Smooth muscle cell (in vitro differentiated cells): ENCODE data around the gene MEGF11. TPM values are rescaled to one million over a fixed set of nuclear protein-coding genes. Genes with fewer than 3 reads are reported as not detected.

Experiments used
- DNase-seq: peaks from one replicate; lab custom pipeline; 2025; ENCODE audit not compliant: unreplicated experiment; lab: John Stamatoyannopoulos, UW
- H2AFZ ChIP-seq: fragments of 200-600 bp; sonication (generic); 2 replicates; pipeline ENCODE4 v1.6.0; 2016; ENCODE audit warnings: antibody characterized with exemption, low read depth, mild to moderate bottlenecking
- H3F3A ChIP-seq: fragments of 200-600 bp; sonication (generic); 2 replicates; pipeline ENCODE4 v1.6.0; 2017; ENCODE audit warnings: antibody characterized with exemption, low read depth
- H3K27ac ChIP-seq: fragments of 200-600 bp; sonication (generic); 2 replicates; pipeline ENCODE4 v1.5.1; 2016; ENCODE audit warnings: low read depth, mild to moderate bottlenecking
- H3K27me3 ChIP-seq: fragments of 200-600 bp; sonication (generic); 2 replicates; pipeline ENCODE4 v1.6.1; 2016; ENCODE audit warnings: low read depth, mild to moderate bottlenecking
- H3K36me3 ChIP-seq: fragments of 200-600 bp; sonication (generic); 2 replicates; pipeline ENCODE4 v1.5.1; 2016; ENCODE audit warnings: low read depth
- H3K4me1 ChIP-seq: fragments of 200-600 bp; sonication (generic); 2 replicates; pipeline ENCODE4 v1.5.1; 2016; ENCODE audit warnings: low read depth
- H3K4me2 ChIP-seq: fragments of 200-600 bp; sonication (generic); 2 replicates; pipeline ENCODE4 v1.6.0; 2016; ENCODE audit warnings: mild to moderate bottlenecking
- H3K4me3 ChIP-seq: fragments of 200-600 bp; sonication (generic); 2 replicates; pipeline ENCODE4 v1.5.1; 2016; ENCODE audit warnings: mild to moderate bottlenecking
- H3K79me2 ChIP-seq: fragments of 200-600 bp; sonication (generic); 2 replicates; pipeline ENCODE4 v1.6.0; 2016; ENCODE audit warnings: low read depth, mild to moderate bottlenecking
- H3K9ac ChIP-seq: fragments of 200-600 bp; sonication (generic); 2 replicates; pipeline ENCODE4 v1.6.0; 2016; ENCODE audit warnings: low read depth
- H3K9me3 ChIP-seq: fragments of 200-600 bp; sonication (generic); replicated peaks from 2 replicates; pipeline ENCODE4 v1.5.1; 2016; ENCODE audit warnings: low read depth
- H4K20me1 ChIP-seq: fragments of 200-600 bp; sonication (generic); 2 replicates; pipeline ENCODE4 v1.6.0; 2016; ENCODE audit warnings: low read depth
- CTCF ChIP-seq: fragments of 200-600 bp; sonication (generic); IDR thresholded peaks from 2 replicates; pipeline ENCODE4 v1.5.1; 2017; ENCODE audit warnings: borderline replicate concordance, mild to moderate bottlenecking, antibody characterized with exemption; ENCODE audit not compliant: insufficient read depth, poor library complexity, severe bottlenecking
- WGBS: methylation state at CpG from one replicate; pipeline ENCODE4 v1.1.7; 2016; ENCODE audit warnings: low lambda C conversion rate; 5-methylcytosine and 5-hydroxymethylcytosine counted together
- polyA plus RNA-seq: library from polyadenylated mRNA; unstranded; fragments of >200 nt; fragmentation: Nextera tagmentation; extraction: Ambion mirVana; gene quantifications from 2 replicates; pipeline ENCODE4 v1.2.1, GENCODE V29; 2016
- total RNA-seq: library from RNA; depleted of rRNA; stranded (reverse); fragments of >200 nt; gene quantifications from 2 replicates; pipeline ENCODE4 v1.2.3, GENCODE V29; 2014

Gene MEGF11
- total and polyA plus RNA-seq, 2 experiments from 2014 or later = 0.08 TPM; not detected in 1

GRCh38 chr15:66018488-66018797 is 235.1 kb downstream of the MEGF11 start:
- Histone ChIP-seq H4K20me1 (no peaks in the 10 kb centered on the region), H3K36me3 (no peaks in the 10 kb centered on the region), H3F3A (no peaks in the 10 kb centered on the region), H3K4me3 (no peak overlapping the region), H3K27ac (no peak overlapping the region), H3K79me2 (no peaks in the 10 kb centered on the region), H3K27me3 (no peaks in the 10 kb centered on the region), H3K4me2 (no peak overlapping the region), H3K9me3 (no peaks in the 10 kb centered on the region), H3K4me1 (peaks cover 4% of the 10 kb centered on the region), H3K9ac (no peak overlapping the region), H2AFZ (no peak overlapping the region)
- WGBS = 81% methylated on average over 8 of the region's 8 CpGs
- no peak for TF ChIP-seq CTCF
- no peak for DNase-seq

- Histone ChIP-seq H3K79me2 (no peaks in the 10 kb centered on the region), H3K9ac (no peak overlapping the region), H3K27me3 (no peaks in the 10 kb centered on the region), H3K27ac (no peak overlapping the region), H4K20me1 (no peaks in the 10 kb centered on the region), H3K4me1 (no peaks in the 10 kb centered on the region), H3K36me3 (no peaks in the 10 kb centered on the region), H2AFZ (no peak overlapping the region), H3K4me3 (no peak overlapping the region), H3K9me3 (no peaks in the 10 kb centered on the region), H3K4me2 (no peak overlapping the region), H3F3A (no peaks in the 10 kb centered on the region)
- DNase-seq = no peak
- TF ChIP-seq CTCF = no peak
- WGBS = 92% methylated on average over 10 of the region's 10 CpGs
These were observed 235.6 kb downstream of the MEGF11 start for GRCh38 chr15:66017792-66018487.

- Histone ChIP-seq H4K20me1 (no peaks in the 10 kb centered on the region), H3K27me3 (no peaks in the 10 kb centered on the region), H3K4me2 (no peak overlapping the region), H3K9ac (no peak overlapping the region), H3K4me3 (no peak overlapping the region), H3K9me3 (no peaks in the 10 kb centered on the region), H3K27ac (no peak overlapping the region), H3F3A (no peaks in the 10 kb centered on the region), H2AFZ (no peak overlapping the region), H3K36me3 (no peaks in the 10 kb centered on the region), H3K4me1 (no peaks in the 10 kb centered on the region), H3K79me2 (no peaks in the 10 kb centered on the region)
- 86% methylated on average over 7 of the region's 7 CpGs for WGBS
- no peak for TF ChIP-seq CTCF
- DNase-seq = no peak
These were observed 236.6 kb downstream of the MEGF11 start for GRCh38 chr15:66017000-66017399.

DNA sequence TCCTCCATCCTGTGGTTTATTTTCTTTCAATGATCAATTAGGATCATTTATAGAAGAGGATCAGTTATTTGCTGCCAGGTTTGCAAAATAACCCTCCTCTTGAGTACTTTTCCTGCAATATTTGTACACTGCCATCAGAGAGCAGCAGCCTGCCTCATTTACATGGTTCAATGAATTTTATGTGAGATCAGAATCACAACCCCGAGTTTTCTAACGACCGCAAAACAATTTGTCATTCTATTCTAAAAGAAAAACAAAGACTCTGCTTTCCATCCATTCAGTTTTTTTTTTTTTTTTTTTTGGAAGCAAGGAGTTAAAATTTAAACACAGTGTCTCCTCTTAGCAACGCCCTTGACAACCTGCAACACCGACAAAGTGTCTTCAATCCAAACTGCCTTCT is 237.4 kb downstream of the MEGF11 start:
- Histone ChIP-seq H3K4me1 (no peaks in the 10 kb centered on the region), H3K9ac (no peak overlapping the region), H4K20me1 (no peaks in the 10 kb centered on the region), H3K4me2 (no peak overlapping the region), H3K79me2 (no peaks in the 10 kb centered on the region), H3K27me3 (no peaks in the 10 kb centered on the region), H3K4me3 (no peak overlapping the region), H3K27ac (no peak overlapping the region), H3K36me3 (no peaks in the 10 kb centered on the region), H3K9me3 (no peaks in the 10 kb centered on the region), H3F3A (no peaks in the 10 kb centered on the region), H2AFZ (no peak overlapping the region)
- DNase-seq = no peak
- no peak for TF ChIP-seq CTCF
- WGBS = 85% methylated on average over 5 of the region's 5 CpGs
